NB4 (cell line): ENCODE measurements around the gene RARB.

Experiments
- CTCF ChIP-seq: IDR thresholded peaks from one replicate; pipeline ENCODE4 v1.5.1; 2012; ENCODE audit warnings: low read depth, low read length
- POLR2A ChIP-seq: IDR thresholded peaks from 2 replicates; pipeline ENCODE4 v1.6.1; 2011; ENCODE audit warnings: mild to moderate bottlenecking; ENCODE audit not compliant: insufficient read length; ENCODE audit errors: extremely low read depth

DNA sequence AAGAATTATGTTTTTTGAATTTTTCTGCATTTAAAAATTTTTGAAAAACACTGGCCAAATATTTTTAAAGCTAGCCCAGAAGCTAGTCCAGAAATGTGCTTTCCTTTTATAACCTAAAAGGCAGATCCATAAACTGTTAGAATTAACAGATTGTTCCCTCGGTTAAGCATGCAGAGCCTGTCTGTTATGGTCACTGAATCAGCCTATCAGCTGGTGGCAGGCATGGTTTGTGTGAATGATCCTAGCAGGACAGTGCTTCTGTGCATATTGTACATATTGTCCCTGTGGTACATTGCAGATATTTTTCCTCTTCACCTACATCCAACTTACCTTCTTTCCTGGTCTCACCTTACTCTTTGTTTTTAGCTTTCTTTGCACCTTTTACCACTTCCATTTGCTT is 53.3 kb downstream of the RARB start:
- no peak for TF ChIP-seq POLR2A
- no peak for TF ChIP-seq CTCF
